Keratinocyte (primary cell): ENCODE measurements around the gene NCK1.

Experiments used
- CTCF ChIP-seq, 3 experiments: IDR thresholded peaks in 1 of 3; conservative IDR thresholded peaks in 1 of 3; optimal IDR thresholded peaks in 1 of 3; 2 replicates in 2 of 3; 3 replicates in 1 of 3; pipeline versions ENCODE3 to v1.5.1; 2011; ENCODE audit warnings: low read length in 3 of 3, mild to moderate bottlenecking in 3 of 3, moderate library complexity in 2 of 3, control low read depth in 1 of 3, inconsistent platforms in 1 of 3; ENCODE audit not compliant: insufficient read depth in 2 of 3; ENCODE audit errors: extremely low read depth in 1 of 3
- EZH2 ChIP-seq: IDR thresholded peaks from one replicate; pipeline ENCODE4 v1.6.1; 2012; ENCODE audit warnings: inconsistent platforms, mild to moderate bottlenecking, low read length, moderate library complexity

GRCh38 chr3:136947477-136947876 is 85.5 kb downstream of the NCK1 start:
- TF ChIP-seq CTCF (optimal IDR thresholded peaks at IDR 0.05 in 1 of 3, IDR thresholded peaks at IDR 0.05 in 1 of 3, conservative IDR thresholded peaks at IDR 0.05 in 1 of 3; ENCODE audit: extremely low read depth in 1 of 3, insufficient read depth in 2 of 3, low read length in 3 of 3) (no peak), EZH2 (no peak)
